K562 (cell line): ENCODE measurements around the gene SYNJ2. TPM values are rescaled to one million over a fixed set of nuclear protein-coding genes. Genes with fewer than 3 reads are reported as not detected.

Experiments used
- CHD2 ChIP-seq: IDR thresholded peaks from 2 replicates; pipeline ENCODE4 v1.6.1; 2011; ENCODE audit warnings: low read depth, low read length
- CREM ChIP-seq: IDR thresholded peaks from 2 replicates; pipeline ENCODE4 v1.6.1; 2014; ENCODE audit warnings: antibody characterized with exemption, low read depth
- ETS2 ChIP-seq: IDR thresholded peaks from 2 replicates; pipeline ENCODE4 v1.6.1; 2016; ENCODE audit warnings: borderline replicate concordance, missing genetic modification characterization, mild to moderate bottlenecking, moderate library complexity, missing compliant biosample characterization; ENCODE audit not compliant: poor library complexity, severe bottlenecking
- HCFC1 ChIP-seq: IDR thresholded peaks from 2 replicates; pipeline ENCODE4 v1.6.1; 2012; ENCODE audit warnings: low read depth, low read length, improper control_type of control experiment
- HSF4 ChIP-seq: fragments of 250-450 bp; sonication (Bioruptor Pico); IDR thresholded peaks from 2 replicates; pipeline ENCODE4 v2.1.2; 2022; ENCODE audit warnings: mild to moderate bottlenecking, moderate library complexity, borderline replicate concordance
- KAT7 ChIP-seq: sonication (generic); formaldehyde crosslinking; IDR thresholded peaks from 2 replicates; pipeline ENCODE4 v1.8.0; 2022; ENCODE audit warnings: missing genetic modification reagents, mild to moderate bottlenecking, borderline replicate concordance
- MTF1 ChIP-seq: fragments of 250-450 bp; sonication (Bioruptor Pico); IDR thresholded peaks from 2 replicates; pipeline ENCODE4 v1.9.0; 2021; ENCODE audit warnings: moderate library complexity, mild to moderate bottlenecking, inconsistent platforms, borderline replicate concordance
- NFE2L1 ChIP-seq: fragments of 450-650 bp; IDR thresholded peaks from 2 replicates; pipeline ENCODE4 v1.6.1; 2016; ENCODE audit warnings: missing genetic modification characterization, low read depth, mild to moderate bottlenecking, missing compliant biosample characterization, moderate library complexity, borderline replicate concordance
- NUFIP1 ChIP-seq: fragments of 450-650 bp; IDR thresholded peaks from 2 replicates; pipeline ENCODE4 v1.6.1; 2018; ENCODE audit not compliant: partially characterized antibody
- SPI1 ChIP-seq: IDR thresholded peaks from 2 replicates; pipeline ENCODE4 v1.6.1; 2011; ENCODE audit warnings: low read depth, low read length, control low read depth, borderline replicate concordance
- SREBF2 ChIP-seq: sonication (generic); formaldehyde crosslinking; IDR thresholded peaks from 2 replicates; pipeline ENCODE4 v1.4.0; 2020; ENCODE audit warnings: mild to moderate bottlenecking, missing genetic modification reagents
- SRSF1 ChIP-seq: fragments of 200-400 bp; formaldehyde crosslinking; IDR thresholded peaks from 2 replicates; pipeline ENCODE4 v1.6.1; 2017; ENCODE audit warnings: mild to moderate bottlenecking, low read depth, low read length, moderate library complexity
- TAF15 ChIP-seq: fragments of 200-400 bp; formaldehyde crosslinking; IDR thresholded peaks from 2 replicates; pipeline ENCODE4 v1.6.1; 2017; ENCODE audit warnings: mild to moderate bottlenecking, low read depth, low read length, moderate library complexity
- TSC22D4 ChIP-seq: fragments of 450-650 bp; IDR thresholded peaks from 2 replicates; pipeline ENCODE4 v1.6.1; 2016; ENCODE audit warnings: missing genetic modification characterization, missing biosample characterization, control low read depth
- ZNF384 ChIP-seq: IDR thresholded peaks from 2 replicates; pipeline ENCODE4 v1.6.1; 2012; ENCODE audit warnings: low read depth, low read length, improper control_type of control experiment
- ZNF696 ChIP-seq: fragments of 250-450 bp; sonication (Bioruptor Pico); conservative IDR thresholded peaks from 2 replicates; pipeline ENCODE4 v1.4.0; 2020; ENCODE audit warnings: mild to moderate bottlenecking, moderate library complexity
- polyA plus RNA-seq, 8 experiments: library from polyadenylated mRNA; depleted of rRNA in 4 of 8; stranded (reverse) in 5 of 8; unstranded in 3 of 8; fragments of >200 nt; fragmentation: Nextera tagmentation in 2 of 8; fragmentation: Illumina TruSeq in 1 of 8; extraction: Ambion mirVana in 2 of 8; extraction: Trizol in 1 of 8; gene quantifications; 2 replicates each; pipeline versions ENCODE4 v1.2.1 to v1.2.3, GENCODE V29; 2011 to 2014; ENCODE audit warnings: inconsistent platforms in 1 of 8, missing spikeins in 1 of 8
- total RNA-seq, 7 experiments: library from RNA; depleted of rRNA in 6 of 7; stranded (reverse); fragments of >200 nt in 6 of 7; fragmentation: Illumina TruSeq in 2 of 7; extraction: Trizol in 2 of 7; gene quantifications; 2 replicates each; pipeline versions ENCODE4 v1.2.1 to v1.2.3, GENCODE V29; 2011 to 2021; ENCODE audit warnings: low replicate concordance in 1 of 7
- TF ChIP-seq, protein P1 (sequence below), 2 experiments: fragments of 450-650 bp in 1 of 2; IDR thresholded peaks; 2 replicates each; pipeline ENCODE4 v1.6.1; 2011 to 2017; ENCODE audit warnings: low read depth in 2 of 2, antibody characterized with exemption in 1 of 2, borderline replicate concordance in 1 of 2, low read length in 1 of 2, mild to moderate bottlenecking in 1 of 2, mixed read lengths in 1 of 2; ENCODE audit not compliant: control insufficient read depth in 1 of 2
- TF ChIP-seq, protein P2 (sequence below): sonication (generic); formaldehyde crosslinking; IDR thresholded peaks from 2 replicates; pipeline ENCODE4 v1.8.0; 2022; ENCODE audit warnings: missing genetic modification reagents, mild to moderate bottlenecking, borderline replicate concordance
- TF ChIP-seq, protein P3 (sequence below): sonication (generic); formaldehyde crosslinking; IDR thresholded peaks from 2 replicates; pipeline ENCODE4 v1.8.0; 2022; ENCODE audit warnings: mild to moderate bottlenecking, missing genetic modification reagents

The SYNJ2 gene
- total and polyA plus RNA-seq, 9 of the 15 experiments (the other 6 are each of a cell fraction or from before 2014, with no cell fraction given): 3.0 to 27.7 (median 17.8) TPM

DNA sequence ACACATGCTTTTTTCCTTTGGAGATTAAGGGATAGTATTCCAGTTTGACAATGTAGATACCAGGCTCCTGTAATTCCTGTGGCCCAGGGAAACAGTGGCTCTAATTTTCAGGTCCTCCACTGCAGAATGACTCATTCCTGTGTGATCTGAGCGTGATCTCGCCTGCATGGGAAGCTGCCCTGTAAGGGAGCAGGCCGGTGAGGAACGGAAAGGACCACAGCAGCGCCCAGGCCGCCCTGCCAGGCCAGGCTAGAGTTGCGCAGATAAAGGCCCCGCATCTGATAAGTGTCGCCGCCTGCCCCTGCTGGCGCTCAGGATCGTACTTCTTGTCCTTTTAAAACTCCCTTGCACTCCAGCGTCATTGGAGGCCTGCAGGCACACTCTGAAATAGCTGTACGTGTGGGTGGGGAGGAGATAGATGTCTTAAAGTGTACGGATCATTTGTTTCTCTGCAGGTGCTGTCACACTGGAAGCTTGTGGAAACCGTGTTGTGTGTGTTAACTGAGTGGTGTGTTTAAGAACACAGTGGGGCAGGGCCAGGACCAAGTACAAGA lies 60.7 kb downstream of the SYNJ2 start (continued):
- TF ChIP-seq, protein P1, sequence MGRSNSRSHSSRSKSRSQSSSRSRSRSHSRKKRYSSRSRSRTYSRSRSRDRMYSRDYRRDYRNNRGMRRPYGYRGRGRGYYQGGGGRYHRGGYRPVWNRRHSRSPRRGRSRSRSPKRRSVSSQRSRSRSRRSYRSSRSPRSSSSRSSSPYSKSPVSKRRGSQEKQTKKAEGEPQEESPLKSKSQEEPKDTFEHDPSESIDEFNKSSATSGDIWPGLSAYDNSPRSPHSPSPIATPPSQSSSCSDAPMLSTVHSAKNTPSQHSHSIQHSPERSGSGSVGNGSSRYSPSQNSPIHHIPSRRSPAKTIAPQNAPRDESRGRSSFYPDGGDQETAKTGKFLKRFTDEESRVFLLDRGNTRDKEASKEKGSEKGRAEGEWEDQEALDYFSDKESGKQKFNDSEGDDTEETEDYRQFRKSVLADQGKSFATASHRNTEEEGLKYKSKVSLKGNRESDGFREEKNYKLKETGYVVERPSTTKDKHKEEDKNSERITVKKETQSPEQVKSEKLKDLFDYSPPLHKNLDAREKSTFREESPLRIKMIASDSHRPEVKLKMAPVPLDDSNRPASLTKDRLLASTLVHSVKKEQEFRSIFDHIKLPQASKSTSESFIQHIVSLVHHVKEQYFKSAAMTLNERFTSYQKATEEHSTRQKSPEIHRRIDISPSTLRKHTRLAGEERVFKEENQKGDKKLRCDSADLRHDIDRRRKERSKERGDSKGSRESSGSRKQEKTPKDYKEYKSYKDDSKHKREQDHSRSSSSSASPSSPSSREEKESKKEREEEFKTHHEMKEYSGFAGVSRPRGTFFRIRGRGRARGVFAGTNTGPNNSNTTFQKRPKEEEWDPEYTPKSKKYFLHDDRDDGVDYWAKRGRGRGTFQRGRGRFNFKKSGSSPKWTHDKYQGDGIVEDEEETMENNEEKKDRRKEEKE (IDR thresholded peaks at IDR 0.05; ENCODE audit: borderline replicate concordance in 1 of 2, control insufficient read depth in 1 of 2, low read depth in 2 of 2, low read length in 1 of 2): no peak
- TF ChIP-seq ZNF384 (0 out of 2 replicates have a peak, but pooled peaks have one; percentile 5), NUFIP1 (no peak), CREM (peak; percentile 79), SRSF1 (no peak), SPI1 (no peak), SREBF2 (CRISPR knock-in tag) (no peak), HSF4 (CRISPR knock-in tag) (no peak), MTF1 (CRISPR knock-in tag) (no peak), NFE2L1 (tag) (no peak), TAF15 (no peak), CHD2 (no peak), KAT7 (CRISPR knock-in tag) (no peak), ZNF696 (no peak), TSC22D4 (tag) (no peak), HCFC1 (no peak), ETS2 (tag) (no peak)
- TF ChIP-seq, protein P2, sequence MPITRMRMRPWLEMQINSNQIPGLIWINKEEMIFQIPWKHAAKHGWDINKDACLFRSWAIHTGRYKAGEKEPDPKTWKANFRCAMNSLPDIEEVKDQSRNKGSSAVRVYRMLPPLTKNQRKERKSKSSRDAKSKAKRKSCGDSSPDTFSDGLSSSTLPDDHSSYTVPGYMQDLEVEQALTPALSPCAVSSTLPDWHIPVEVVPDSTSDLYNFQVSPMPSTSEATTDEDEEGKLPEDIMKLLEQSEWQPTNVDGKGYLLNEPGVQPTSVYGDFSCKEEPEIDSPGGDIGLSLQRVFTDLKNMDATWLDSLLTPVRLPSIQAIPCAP (CRISPR knock-in tag): no peak
- TF ChIP-seq, protein P3, sequence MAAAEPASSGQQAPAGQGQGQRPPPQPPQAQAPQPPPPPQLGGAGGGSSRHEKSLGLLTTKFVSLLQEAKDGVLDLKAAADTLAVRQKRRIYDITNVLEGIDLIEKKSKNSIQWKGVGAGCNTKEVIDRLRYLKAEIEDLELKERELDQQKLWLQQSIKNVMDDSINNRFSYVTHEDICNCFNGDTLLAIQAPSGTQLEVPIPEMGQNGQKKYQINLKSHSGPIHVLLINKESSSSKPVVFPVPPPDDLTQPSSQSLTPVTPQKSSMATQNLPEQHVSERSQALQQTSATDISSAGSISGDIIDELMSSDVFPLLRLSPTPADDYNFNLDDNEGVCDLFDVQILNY (CRISPR knock-in tag): peak; percentile 40; the same call in 1 of the 2 replicates
